PC-3 (cell line): Measurements from ENCODE around the gene WDFY3.

Experiments
- CTCF ChIP-seq: fragments of 300-600 bp; sonication (generic); conservative IDR thresholded peaks from 2 replicates; pipeline ENCODE4 v1.5.1; 2017; ENCODE audit warnings: antibody characterized with exemption, low read depth, mild to moderate bottlenecking, low read length
- EZH2 ChIP-seq: fragments of 300-600 bp; sonication (generic); IDR thresholded peaks from one replicate; pipeline ENCODE4 v1.6.1; 2017; ENCODE audit warnings: antibody characterized with exemption, mild to moderate bottlenecking, low read length; ENCODE audit not compliant: unreplicated experiment
- EZH2phosphoT487 ChIP-seq: fragments of 300-600 bp; sonication (generic); IDR thresholded peaks from 2 replicates; pipeline ENCODE4 v1.6.1; 2018; ENCODE audit warnings: mild to moderate bottlenecking, antibody characterized with exemption, low read length, borderline replicate concordance

GRCh38 chr4:84740057-84740456, 226.4 kb downstream of the WDFY3 start:
- TF ChIP-seq EZH2 (no peak), CTCF (no peak), EZH2phosphoT487 (no peak)
